Measurements from ENCODE around the gene NNT.
"Not testable (repeated sequence)": the region's sequence is repeated elsewhere in the genome, so short reads cannot be mapped to it uniquely, and the experiment has no call there.

NNT gene

GRCh38 chr5:43602461-43603343 is at the start of gene NNT:
Gene NNT (plus strand): TSS chr5:43603180. CDS start chr5:43609196, 6,016 bp downstream.
- DNase-seq (ENCODE audit: low read depth in 2 of 2): peak; percentile 46 to 72

- DNase-seq (ENCODE audit: low read depth in 2 of 2): no peak
These were observed 49.6 kb upstream of the NNT start for GRCh38 chr5:43553381-43553780.

GRCh38 chr5:43554497-43554896 is 48.5 kb upstream of the NNT start:
- DNase-seq (ENCODE audit: low read depth in 2 of 2): no peak

GRCh38 chr5:43555895-43556606 is 46.9 kb upstream of the NNT start:
- DNase-seq (ENCODE audit: low read depth in 2 of 2): peak; percentile 15 to 49

- DNase-seq (ENCODE audit: low read depth in 2 of 2): not testable (repeated sequence)
These were observed 46.4 kb upstream of the NNT start for GRCh38 chr5:43556607-43556856.

GRCh38 chr5:43556857-43557542 is 46.0 kb upstream of the NNT start, which contains the start of gene PAIP1:
Gene PAIP1 (minus strand): TSS chr5:43557077. CDS start chr5:43556846, 231 bp downstream.
- peak; percentile 56 to 76 for DNase-seq (ENCODE audit: low read depth in 2 of 2)

GRCh38 chr5:43560128-43560527 is 42.9 kb upstream of the NNT start:
- DNase-seq (ENCODE audit: low read depth in 2 of 2): no peak

- no peak for DNase-seq (ENCODE audit: low read depth in 2 of 2)
These were observed 41.6 kb upstream of the NNT start for GRCh38 chr5:43561356-43561755.

GRCh38 chr5:43563321-43563720 is 39.7 kb upstream of the NNT start:
- no peak for DNase-seq (ENCODE audit: low read depth in 2 of 2)

- DNase-seq (ENCODE audit: low read depth in 2 of 2): no peak
These were observed 38.6 kb upstream of the NNT start for GRCh38 chr5:43564289-43564850.

GRCh38 chr5:43565043-43565442 is 37.9 kb upstream of the NNT start:
- DNase-seq (ENCODE audit: low read depth in 2 of 2): no peak

GRCh38 chr5:43567967-43568366 is 35.0 kb upstream of the NNT start:
- DNase-seq (ENCODE audit: low read depth in 2 of 2): no peak

- no peak for DNase-seq (ENCODE audit: low read depth in 2 of 2)
These were observed 33.7 kb upstream of the NNT start for GRCh38 chr5:43569236-43569746.

GRCh38 chr5:43570450-43571158 is 32.4 kb upstream of the NNT start:
- DNase-seq (ENCODE audit: low read depth in 2 of 2): no peak

- no peak for DNase-seq (ENCODE audit: low read depth in 2 of 2)
These were observed 31.7 kb upstream of the NNT start for GRCh38 chr5:43571237-43571636.

GRCh38 chr5:43572357-43572756 is 30.6 kb upstream of the NNT start:
- no peak for DNase-seq (ENCODE audit: low read depth in 2 of 2)

GRCh38 chr5:43573058-43573457 is 29.9 kb upstream of the NNT start:
- no peak for DNase-seq (ENCODE audit: low read depth in 2 of 2)

GRCh38 chr5:43580402-43581210 is 22.4 kb upstream of the NNT start:
- not testable (repeated sequence) for DNase-seq (ENCODE audit: low read depth in 2 of 2)

GRCh38 chr5:43581398-43581797 is 21.6 kb upstream of the NNT start:
- no peak for DNase-seq (ENCODE audit: low read depth in 2 of 2)

Data from stimulated activated CD8-positive, alpha-beta memory T cell treated with anti-CD3 and anti-CD28 coated beads, Interleukin-7, amount 100 ng/mL, for 4 hours (primary cell).